ENCODE measurements around the gene PTPRN2.

The PTPRN2 gene

DNA sequence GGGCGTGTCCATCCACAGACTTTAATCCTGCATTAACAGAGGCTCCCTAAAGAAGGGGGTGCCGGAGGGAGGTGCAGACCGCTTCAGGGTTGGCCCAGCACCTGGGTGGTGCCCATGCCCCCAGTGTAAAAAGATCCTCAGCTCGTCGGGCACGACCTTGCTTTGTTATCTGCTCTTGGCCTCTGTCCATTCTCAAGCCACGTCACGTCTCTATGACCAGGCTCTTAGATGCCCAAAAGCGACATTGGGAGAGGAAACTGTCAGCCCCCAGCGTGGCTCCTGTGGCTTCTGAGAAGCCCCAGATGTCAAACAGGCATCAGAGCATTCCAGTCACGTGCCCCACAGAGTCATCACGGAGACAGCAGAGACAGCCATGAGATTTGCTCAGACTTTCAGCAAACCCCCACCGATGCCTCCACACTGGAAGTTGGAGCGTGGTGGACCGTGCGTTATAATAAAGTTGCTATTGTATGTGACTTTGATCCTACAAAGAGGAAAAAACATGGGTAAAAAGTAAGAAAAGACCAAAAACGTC is 55.5 kb downstream of the PTPRN2 start:
- in situ Hi-C loops (cut with MboI; ENCODE audit: low pct_unique_long_range_greater_than_20kb, low sequenced_read_pairs, unreplicated experiment) = no loop called here
- TF ChIP-seq, protein P1, sequence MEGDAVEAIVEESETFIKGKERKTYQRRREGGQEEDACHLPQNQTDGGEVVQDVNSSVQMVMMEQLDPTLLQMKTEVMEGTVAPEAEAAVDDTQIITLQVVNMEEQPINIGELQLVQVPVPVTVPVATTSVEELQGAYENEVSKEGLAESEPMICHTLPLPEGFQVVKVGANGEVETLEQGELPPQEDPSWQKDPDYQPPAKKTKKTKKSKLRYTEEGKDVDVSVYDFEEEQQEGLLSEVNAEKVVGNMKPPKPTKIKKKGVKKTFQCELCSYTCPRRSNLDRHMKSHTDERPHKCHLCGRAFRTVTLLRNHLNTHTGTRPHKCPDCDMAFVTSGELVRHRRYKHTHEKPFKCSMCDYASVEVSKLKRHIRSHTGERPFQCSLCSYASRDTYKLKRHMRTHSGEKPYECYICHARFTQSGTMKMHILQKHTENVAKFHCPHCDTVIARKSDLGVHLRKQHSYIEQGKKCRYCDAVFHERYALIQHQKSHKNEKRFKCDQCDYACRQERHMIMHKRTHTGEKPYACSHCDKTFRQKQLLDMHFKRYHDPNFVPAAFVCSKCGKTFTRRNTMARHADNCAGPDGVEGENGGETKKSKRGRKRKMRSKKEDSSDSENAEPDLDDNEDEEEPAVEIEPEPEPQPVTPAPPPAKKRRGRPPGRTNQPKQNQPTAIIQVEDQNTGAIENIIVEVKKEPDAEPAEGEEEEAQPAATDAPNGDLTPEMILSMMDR (IDR thresholded peaks at IDR 0.05; ENCODE audit: extremely low read depth, insufficient read depth, missing control alignments) = no peak
- no peak for DNase-seq (ENCODE audit: low spot score)

DNA sequence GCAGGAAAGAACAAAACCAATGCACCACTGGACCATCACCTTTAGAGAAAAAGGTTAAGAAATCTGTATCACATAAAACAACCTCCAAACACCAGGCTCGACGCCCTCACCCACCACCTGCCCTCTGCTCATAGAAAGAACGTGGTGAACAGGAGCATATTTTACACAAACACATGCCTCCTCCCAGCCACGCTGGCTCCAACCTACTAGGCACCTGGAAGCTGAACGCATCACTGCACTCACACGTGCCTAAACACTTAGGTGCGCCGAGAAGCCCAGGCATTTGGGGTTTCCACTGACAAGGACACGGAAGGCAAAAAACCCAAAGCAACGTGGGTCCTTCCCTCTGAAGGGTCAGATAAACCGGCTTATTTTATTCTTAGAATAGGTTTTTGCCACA is 56.0 kb downstream of the PTPRN2 start:
- TF ChIP-seq, protein P1 (IDR thresholded peaks at IDR 0.05; ENCODE audit: extremely low read depth, insufficient read depth, missing control alignments) = no peak
- in situ Hi-C loops (cut with MboI; ENCODE audit: low pct_unique_long_range_greater_than_20kb, low sequenced_read_pairs, unreplicated experiment) = no loop called here
- no peak for DNase-seq (ENCODE audit: low spot score)

DNA sequence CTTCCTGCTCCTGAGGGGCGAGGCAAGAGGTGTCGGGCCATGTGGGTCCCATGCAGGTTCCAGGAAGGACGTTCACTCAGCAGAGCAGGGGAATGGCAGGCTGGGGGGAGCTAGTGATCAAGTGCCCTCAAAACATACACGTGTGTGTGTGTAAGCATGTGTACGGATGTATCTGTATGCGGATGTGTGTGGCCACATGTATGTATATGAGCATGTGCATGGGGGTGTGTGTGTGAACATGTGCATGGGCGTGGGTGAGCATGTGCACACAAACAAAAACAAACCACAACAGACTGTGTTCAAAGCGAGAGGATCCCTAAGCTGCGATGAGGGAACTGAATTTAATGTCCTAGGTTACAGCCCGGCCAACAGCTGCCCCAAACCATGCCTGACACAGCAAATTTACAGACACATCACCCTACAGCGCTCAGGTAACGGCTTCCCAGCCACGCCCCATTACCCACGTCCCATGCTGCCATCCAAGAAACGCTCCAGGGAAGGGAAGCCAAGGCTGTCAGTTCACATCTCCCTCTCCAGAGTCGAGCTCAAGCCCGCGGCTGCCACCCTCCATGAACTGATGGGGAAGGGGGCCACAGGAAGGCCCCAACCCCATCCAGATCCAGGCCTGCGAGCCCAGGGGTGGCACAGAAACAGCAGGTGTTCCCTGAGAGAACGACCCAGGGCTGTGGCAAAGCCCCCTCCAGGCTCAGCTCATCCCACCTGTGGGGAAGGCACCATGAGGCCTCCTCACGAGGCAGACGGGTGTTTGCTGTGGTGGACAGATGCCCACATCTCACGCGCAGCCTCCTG is 56.6 kb downstream of the PTPRN2 start:
- no peak for DNase-seq (ENCODE audit: low spot score)
- TF ChIP-seq, protein P1 (IDR thresholded peaks at IDR 0.05; ENCODE audit: extremely low read depth, insufficient read depth, missing control alignments) = no peak
- in situ Hi-C loops (cut with MboI; ENCODE audit: low pct_unique_long_range_greater_than_20kb, low sequenced_read_pairs, unreplicated experiment) = no loop called here

DNA sequence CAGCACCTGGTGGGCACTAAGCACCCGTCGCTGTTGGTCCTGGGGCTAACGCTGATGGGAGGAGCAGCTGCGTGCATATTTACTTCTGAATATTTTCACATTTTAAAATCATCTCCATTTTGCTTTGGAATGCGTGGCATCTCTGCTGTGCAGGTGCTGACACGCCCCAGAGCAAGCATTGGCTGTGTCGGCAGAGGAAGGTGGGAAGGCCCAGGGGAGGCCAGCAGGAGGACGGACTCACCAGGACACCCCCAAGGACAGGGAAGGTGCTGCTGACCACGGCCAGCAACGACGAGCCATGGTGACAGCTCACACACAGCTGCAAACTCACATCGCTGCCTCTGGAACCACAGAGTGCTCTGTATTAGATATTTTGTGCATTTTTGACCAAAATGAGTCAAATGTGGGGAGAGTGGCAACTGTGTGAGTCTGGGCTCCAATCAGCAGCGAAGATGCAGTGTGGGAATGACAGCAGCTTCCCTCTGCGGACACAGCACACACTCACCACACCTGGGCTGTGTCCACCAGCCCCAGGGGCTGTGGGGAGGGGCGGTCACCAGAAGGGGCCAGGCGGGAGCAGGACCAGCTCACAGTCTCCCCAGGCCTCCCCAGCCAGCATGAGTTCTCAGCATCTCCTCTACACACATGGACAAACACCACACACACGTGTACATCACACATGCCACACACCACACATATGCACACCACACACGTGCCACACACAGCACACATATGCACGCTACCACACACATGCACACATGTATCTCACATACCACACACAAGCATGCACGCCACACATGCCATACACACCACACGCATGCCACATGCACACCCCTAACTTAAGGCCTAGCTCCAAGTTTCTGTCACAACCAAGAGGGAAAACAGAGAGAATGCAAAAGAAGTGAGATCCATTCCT is 58.2 kb downstream of the PTPRN2 start:
- in situ Hi-C loops (cut with MboI; ENCODE audit: low pct_unique_long_range_greater_than_20kb, low sequenced_read_pairs, unreplicated experiment) = no loop called here

DNA sequence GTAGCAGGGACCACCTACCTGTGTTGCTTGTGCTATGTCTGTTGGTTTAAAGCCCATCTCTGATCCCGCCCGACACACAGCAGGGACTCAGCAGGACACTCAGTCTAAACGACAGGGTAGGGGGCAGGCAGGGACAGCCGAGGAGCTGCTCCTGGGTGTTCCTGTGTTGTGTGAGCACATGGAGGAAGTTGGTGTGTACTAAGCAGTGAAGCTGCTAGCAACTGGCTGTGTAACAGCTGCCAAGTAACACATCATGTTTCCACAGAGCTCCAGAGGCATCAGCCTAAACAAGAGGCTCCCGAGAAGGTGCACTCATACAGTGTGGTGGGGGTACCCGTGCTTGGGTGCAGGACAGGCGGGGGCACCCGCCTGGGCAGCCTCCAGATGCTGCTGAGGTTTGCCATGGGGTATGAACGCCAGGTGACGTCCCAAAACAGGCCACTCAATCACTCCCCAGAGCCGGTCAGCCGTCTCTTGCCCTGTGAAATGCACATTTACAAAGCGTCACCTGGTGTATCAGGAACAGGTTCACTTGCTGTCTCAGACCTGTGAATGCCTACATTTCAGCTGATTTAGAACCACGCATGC is 59.6 kb downstream of the PTPRN2 start:
- TF ChIP-seq, protein P1 (IDR thresholded peaks at IDR 0.05; ENCODE audit: extremely low read depth, insufficient read depth, missing control alignments) = no peak
- DNase-seq (ENCODE audit: low spot score) = no peak
- in situ Hi-C loops (cut with MboI; ENCODE audit: low pct_unique_long_range_greater_than_20kb, low sequenced_read_pairs, unreplicated experiment) = no loop called here

More for the DNA sequence above, 58.2 kb downstream of the PTPRN2 start:
- TF ChIP-seq, protein P1 (IDR thresholded peaks at IDR 0.05; ENCODE audit: extremely low read depth, insufficient read depth, missing control alignments) = no peak
- no peak for DNase-seq (ENCODE audit: low spot score)

DNA sequence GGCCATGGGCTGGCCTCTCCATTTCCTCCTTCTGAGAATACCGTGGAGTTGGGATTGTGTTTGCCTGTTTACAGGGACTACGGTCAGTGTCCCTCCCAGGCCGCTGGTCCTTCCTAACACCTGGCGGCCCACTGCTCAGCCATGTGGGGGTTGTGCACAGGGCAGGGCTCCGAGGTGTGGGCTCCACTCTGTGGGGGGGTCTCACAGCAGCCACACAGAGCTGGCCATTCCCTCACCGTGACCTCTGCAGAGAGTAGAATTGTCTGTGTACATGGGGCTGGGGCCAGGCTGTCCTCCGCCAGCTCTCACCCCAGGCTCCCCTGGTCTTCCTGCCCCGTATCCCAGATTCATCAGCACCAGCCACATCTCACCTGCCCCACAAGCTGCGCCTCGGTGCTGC is 60.1 kb downstream of the PTPRN2 start:
- TF ChIP-seq, protein P1 (IDR thresholded peaks at IDR 0.05; ENCODE audit: extremely low read depth, insufficient read depth, missing control alignments) = no peak
- in situ Hi-C loops (cut with MboI; ENCODE audit: low pct_unique_long_range_greater_than_20kb, low sequenced_read_pairs, unreplicated experiment) = no loop called here
- DNase-seq (ENCODE audit: low spot score) = no peak
